K562 (cell line): ENCODE measurements around the gene MUCL3. TPM values are rescaled to one million over a fixed set of nuclear protein-coding genes. Genes with fewer than 3 reads are reported as not detected.
A peak's percentile ranks its signal among the peaks of the same experiment; 100 is the strongest.

Experiments used
- ATAC-seq: fragments of 200-7000 bp; cut with Tn5 transposase; 3 replicates; pipeline ENCODE4 v1.9.1; 2020; ENCODE audit warnings: moderate library complexity
- BruUV-seq: library from RNA; stranded (reverse); fragments of 400-500 nt; replicated peaks from 2 replicates; lab custom pipeline; 2021; lab: Mats Ljungman, UMichigan
- CTCF ChIA-PET: fragments of 300-600 bp; formaldehyde crosslinking; extraction: SDS; loops from one replicate; lab custom pipeline; 2021; ENCODE audit warnings: low intra/inter-chr PET ratio; lab: Yijun Ruan, JAX
- POLR2A ChIA-PET: fragments of 300-600, 350-650 bp; sonication (Branson Sonifier 250); formaldehyde crosslinking; extraction: SDS; loops from one replicate; lab custom pipeline; 2021; ENCODE audit warnings: antibody characterized with exemption, inconsistent platforms; lab: Yijun Ruan, JAX
- DNase-seq, 4 experiments: peaks; one replicate each; pipeline versions ENCODE4 v3.0.0 to v3.0.0-alpha.2; 2011 to 2018; ENCODE audit warnings: low spot score in 3 of 4, mixed read lengths in 3 of 4; ENCODE audit errors: extremely low read depth in 1 of 4
- FAIRE-seq: peaks from 2 replicates; lab custom pipeline; 2011; peaks lifted over from hg19 to GRCh38; lab: Jason Lieb, UNC
- H2AFZ ChIP-seq: 2 replicates; pipeline ENCODE4 v1.6.0; 2011; ENCODE audit warnings: low read depth, low read length, control low read depth, inconsistent platforms
- H3K27ac ChIP-seq: fragments of 200-600 bp; 3 replicates; pipeline ENCODE4 v1.8.0; 2011; ENCODE audit warnings: low read depth, mild to moderate bottlenecking, control low read depth, inconsistent platforms, low read length, moderate library complexity, mixed read lengths; ENCODE audit errors: extremely low read depth
- H3K27me3 ChIP-seq, 2 experiments: fragments of 300-600 bp in 1 of 2; 2 replicates in 1 of 2; 3 replicates in 1 of 2; pipeline versions ENCODE4 v1.6.0 to v1.8.0; 2011; ENCODE audit warnings: inconsistent platforms in 2 of 2, low read length in 2 of 2, mild to moderate bottlenecking in 1 of 2, mixed read lengths in 1 of 2, moderate library complexity in 1 of 2; ENCODE audit not compliant: control insufficient read depth in 2 of 2, insufficient read depth in 2 of 2
- H3K36me3 ChIP-seq: fragments of 300-600 bp; 3 replicates; pipeline ENCODE4 v1.8.0; 2011; ENCODE audit warnings: mild to moderate bottlenecking, low read length, inconsistent platforms; ENCODE audit not compliant: control insufficient read depth, insufficient read depth
- H3K4me1 ChIP-seq, 2 experiments: fragments of 200-600 bp in 1 of 2; replicated peaks in 1 of 2; 2 replicates in 1 of 2; 3 replicates in 1 of 2; pipeline versions ENCODE4 v1.5.1 to v1.8.0; 2011; ENCODE audit warnings: inconsistent platforms in 2 of 2, low read length in 2 of 2, mild to moderate bottlenecking in 1 of 2, mixed read lengths in 1 of 2, moderate library complexity in 1 of 2; ENCODE audit not compliant: control insufficient read depth in 2 of 2, insufficient read depth in 2 of 2
- H3K4me2 ChIP-seq: 2 replicates; pipeline ENCODE4 v1.6.1; 2011; ENCODE audit warnings: low read length, control low read depth, inconsistent platforms, mixed read lengths; ENCODE audit not compliant: insufficient read depth
- H3K4me3 ChIP-seq: fragments of 200-600 bp; sonication (generic), shearing (Covaris generic); 2 replicates; pipeline ENCODE4 v1.5.1; 2016; ENCODE audit warnings: control low read depth, inconsistent platforms
- H3K79me2 ChIP-seq: fragments of 200-600 bp; 3 replicates; pipeline ENCODE4 v1.8.0; 2011; ENCODE audit warnings: low read length, inconsistent platforms; ENCODE audit not compliant: control insufficient read depth, insufficient read depth
- H3K9ac ChIP-seq, 2 experiments: 2 replicates each; pipeline versions ENCODE4 v1.6.0 to v1.6.1; 2011; ENCODE audit warnings: low read depth in 2 of 2, low read length in 2 of 2, control low read depth in 1 of 2, inconsistent platforms in 1 of 2, mild to moderate bottlenecking in 1 of 2, mixed read lengths in 1 of 2; ENCODE audit not compliant: insufficient read depth in 1 of 2
- H3K9me1 ChIP-seq: one replicate; pipeline ENCODE4 v1.6.0; 2011; ENCODE audit warnings: inconsistent platforms, mild to moderate bottlenecking, low read length, moderate library complexity; ENCODE audit not compliant: control insufficient read depth, insufficient read depth
- H3K9me3 ChIP-seq: replicated peaks from 2 replicates; pipeline ENCODE4 v1.5.1; 2011; ENCODE audit warnings: low read depth, low read length, inconsistent platforms; ENCODE audit not compliant: control insufficient read depth, insufficient read depth
- H4K20me1 ChIP-seq: replicated peaks from 2 replicates; pipeline ENCODE4 v1.6.1; 2011; ENCODE audit warnings: low read length, inconsistent platforms, mixed read lengths; ENCODE audit not compliant: control insufficient read depth, insufficient read depth
- JUND ChIP-seq, 2 experiments: IDR thresholded peaks; 2 replicates in 1 of 2; 3 replicates in 1 of 2; pipeline ENCODE4 v1.6.1; 2011; ENCODE audit warnings: borderline replicate concordance in 2 of 2, low read depth in 2 of 2, low read length in 2 of 2, improper control_type of control experiment in 1 of 2, missing biosample characterization in 1 of 2, missing genetic modification characterization in 1 of 2, missing genetic modification reagents in 1 of 2
- MAFF ChIP-seq: IDR thresholded peaks from 2 replicates; pipeline ENCODE4 v1.6.1; 2012; ENCODE audit warnings: low read length, improper control_type of control experiment
- NFE2 ChIP-seq: IDR thresholded peaks from 2 replicates; pipeline ENCODE4 v1.6.1; 2014; ENCODE audit warnings: antibody characterized with exemption, low read depth
- OTX1 ChIP-seq: fragments of 450-650 bp; formaldehyde crosslinking; IDR thresholded peaks from 2 replicates; pipeline ENCODE4 v1.4.0; 2022; ENCODE audit warnings: mild to moderate bottlenecking
- YY1 ChIP-seq, 3 experiments: IDR thresholded peaks; 2 replicates each; pipeline ENCODE4 v1.6.1; 2011; ENCODE audit warnings: low read length in 2 of 3, mild to moderate bottlenecking in 2 of 3, moderate library complexity in 2 of 3, borderline replicate concordance in 1 of 3, control low read depth in 1 of 3, low read depth in 1 of 3; ENCODE audit not compliant: insufficient read depth in 3 of 3, insufficient replicate concordance in 2 of 3, control insufficient read depth in 1 of 3, insufficient read length in 1 of 3; ENCODE audit errors: extremely low read depth in 1 of 3
- WGBS: fragments of 100-300 bp; shearing (Covaris generic); methylation state at CpG from one replicate; pipeline ENCODE4 v1.1.6; 2016; ENCODE audit warnings: low coverage, mixed read lengths; ENCODE audit not compliant: insufficient coverage; ENCODE audit errors: missing lambda C conversion rate; 5-methylcytosine and 5-hydroxymethylcytosine counted together
- in situ Hi-C: fragments of 300-500 bp; cut with MboI; formaldehyde crosslinking; loops from 4 replicates; pipeline ENCODE4 v1.15.0; 2018; ENCODE audit warnings: inconsistent platforms, mixed read lengths
- intact Hi-C: fragments of 100-400 bp; cut with micrococcal nuclease; formaldehyde crosslinking; loops from 2 replicates; pipeline ENCODE4 v1.14.2; 2022
- polyA plus RNA-seq, 8 experiments: library from polyadenylated mRNA; depleted of rRNA in 4 of 8; stranded (reverse) in 5 of 8; unstranded in 3 of 8; fragments of >200 nt; fragmentation: Nextera tagmentation in 2 of 8; fragmentation: Illumina TruSeq in 1 of 8; extraction: Ambion mirVana in 2 of 8; extraction: Trizol in 1 of 8; gene quantifications; 2 replicates each; pipeline versions ENCODE4 v1.2.1 to v1.2.3, GENCODE V29; 2011 to 2014; ENCODE audit warnings: inconsistent platforms in 1 of 8, missing spikeins in 1 of 8
- total RNA-seq, 7 experiments: library from RNA; depleted of rRNA in 6 of 7; stranded (reverse); fragments of >200 nt in 6 of 7; fragmentation: Illumina TruSeq in 2 of 7; extraction: Trizol in 2 of 7; gene quantifications; 2 replicates each; pipeline versions ENCODE4 v1.2.1 to v1.2.3, GENCODE V29; 2011 to 2021; ENCODE audit warnings: low replicate concordance in 1 of 7
- TF ChIP-seq, protein P1 (sequence below): fragments of 450-650 bp; formaldehyde crosslinking; IDR thresholded peaks from 2 replicates; pipeline ENCODE4 v1.4.0; 2022; ENCODE audit warnings: missing genetic modification characterization
- TF ChIP-seq, protein P2 (sequence below): IDR thresholded peaks from 2 replicates; pipeline ENCODE4 v1.6.1; 2016; ENCODE audit warnings: missing genetic modification characterization, missing compliant biosample characterization

The MUCL3 gene
- total and polyA plus RNA-seq, 9 of the 15 experiments (the other 6 are each of a cell fraction or from before 2014, with no cell fraction given) = 0.07 TPM; not detected in 8

DNA sequence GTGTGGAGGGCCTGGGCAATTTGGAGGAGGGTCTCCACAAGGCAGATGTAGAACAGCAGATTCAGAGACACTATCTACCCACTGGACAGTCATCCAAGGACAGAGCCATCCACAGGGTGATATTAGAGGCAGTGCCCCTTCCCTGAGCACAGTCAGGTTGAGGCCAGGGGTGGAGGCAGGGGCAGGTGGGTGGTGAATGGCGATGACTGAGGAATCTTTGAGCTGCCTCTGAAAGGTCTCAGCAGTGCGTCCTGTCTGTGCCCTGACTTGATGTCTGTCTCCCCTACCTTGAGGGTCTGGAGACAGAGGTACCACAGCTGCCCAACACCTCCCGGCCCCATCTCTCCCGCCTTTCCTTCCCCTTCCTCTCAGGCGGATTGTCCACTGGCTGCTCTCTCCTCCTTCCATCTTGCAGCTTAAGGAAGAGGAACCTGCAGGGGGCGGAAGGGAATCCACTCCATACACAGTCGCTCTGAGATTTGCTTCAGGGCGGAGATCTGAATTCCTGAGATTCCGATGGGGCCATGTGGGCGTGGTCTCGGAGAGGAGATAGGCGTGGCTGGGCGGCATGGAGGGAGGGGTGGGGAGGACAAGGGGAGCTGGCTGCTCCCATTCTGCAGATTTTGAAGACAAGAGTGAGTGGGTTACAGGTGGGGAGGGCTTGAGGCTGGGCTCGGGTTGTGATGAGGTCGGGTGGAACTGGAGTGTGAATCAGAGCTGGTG lies 1.7 kb downstream of the MUCL3 start (continued):
- no peak for TF ChIP-seq MAFF
- TF ChIP-seq NFE2 = no peak
- peak in 1 of 3 experiments; percentile 11 for TF ChIP-seq YY1 (IDR thresholded peaks at IDR 0.05; ENCODE audit: borderline replicate concordance in 1 of 3, control insufficient read depth in 1 of 3, extremely low read depth in 1 of 3, insufficient read depth in 3 of 3, insufficient read length in 1 of 3, insufficient replicate concordance in 2 of 3, low read depth in 1 of 3, low read length in 2 of 3)

DNA sequence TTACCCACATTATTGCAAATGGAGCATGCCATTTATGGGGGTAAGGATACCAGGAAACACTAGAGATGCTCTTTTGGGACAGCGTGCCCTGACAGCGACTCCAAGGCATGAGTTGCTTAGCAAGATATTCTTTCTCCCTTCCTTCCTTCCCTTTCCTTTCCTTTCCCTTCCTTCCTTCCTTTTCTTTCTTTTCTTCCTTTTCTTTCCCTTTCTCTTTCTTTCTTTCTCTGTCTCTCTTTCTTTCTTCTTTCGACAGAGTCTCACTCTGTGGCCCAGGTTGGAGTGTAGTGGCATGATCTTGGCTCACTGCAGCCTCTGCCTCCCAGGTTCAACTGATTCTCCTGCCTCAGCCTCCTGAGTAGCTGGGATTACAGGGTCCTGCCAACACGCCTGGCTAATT lies 3.3 kb downstream of the MUCL3 start:
- H3K36me3 ChIP-seq = no peaks in the 10 kb centered on the region
- in situ Hi-C loops = no loop called here
- no peak for ATAC-seq
- no peak for FAIRE-seq
- BruUV-seq = no TSS peak
- H3K4me1 ChIP-seq = peaks cover 8 to 11% of the 10 kb centered on the region in 2 experiments
- H3K9me1 ChIP-seq = no peaks in the 10 kb centered on the region
- TF ChIP-seq, protein P1, sequence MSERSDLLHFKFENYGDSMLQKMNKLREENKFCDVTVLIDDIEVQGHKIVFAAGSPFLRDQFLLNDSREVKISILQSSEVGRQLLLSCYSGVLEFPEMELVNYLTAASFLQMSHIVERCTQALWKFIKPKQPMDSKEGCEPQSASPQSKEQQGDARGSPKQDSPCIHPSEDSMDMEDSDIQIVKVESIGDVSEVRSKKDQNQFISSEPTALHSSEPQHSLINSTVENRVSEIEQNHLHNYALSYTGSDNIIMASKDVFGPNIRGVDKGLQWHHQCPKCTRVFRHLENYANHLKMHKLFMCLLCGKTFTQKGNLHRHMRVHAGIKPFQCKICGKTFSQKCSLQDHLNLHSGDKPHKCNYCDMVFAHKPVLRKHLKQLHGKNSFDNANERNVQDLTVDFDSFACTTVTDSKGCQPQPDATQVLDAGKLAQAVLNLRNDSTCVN = no peak
- TF ChIP-seq, protein P2, sequence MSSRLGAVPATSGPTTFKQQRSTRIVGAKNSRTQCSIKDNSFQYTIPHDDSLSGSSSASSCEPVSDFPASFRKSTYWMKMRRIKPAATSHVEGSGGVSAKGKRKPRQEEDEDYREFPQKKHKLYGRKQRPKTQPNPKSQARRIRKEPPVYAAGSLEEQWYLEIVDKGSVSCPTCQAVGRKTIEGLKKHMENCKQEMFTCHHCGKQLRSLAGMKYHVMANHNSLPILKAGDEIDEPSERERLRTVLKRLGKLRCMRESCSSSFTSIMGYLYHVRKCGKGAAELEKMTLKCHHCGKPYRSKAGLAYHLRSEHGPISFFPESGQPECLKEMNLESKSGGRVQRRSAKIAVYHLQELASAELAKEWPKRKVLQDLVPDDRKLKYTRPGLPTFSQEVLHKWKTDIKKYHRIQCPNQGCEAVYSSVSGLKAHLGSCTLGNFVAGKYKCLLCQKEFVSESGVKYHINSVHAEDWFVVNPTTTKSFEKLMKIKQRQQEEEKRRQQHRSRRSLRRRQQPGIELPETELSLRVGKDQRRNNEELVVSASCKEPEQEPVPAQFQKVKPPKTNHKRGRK (tag) = peak; percentile 63; the same call in 1 of the 2 replicates
- TF ChIP-seq OTX1 (CRISPR knock-in tag) (no peak), JUND (IDR thresholded peaks at IDR 0.05; ENCODE audit: borderline replicate concordance, low read depth, low read length) (no peak), JUND (tag; IDR thresholded peaks at IDR 0.05; ENCODE audit: borderline replicate concordance, low read depth, low read length) (no peak)
- no peak overlapping the region for H3K4me3 ChIP-seq
- peaks cover 12% of the 10 kb centered on the region; the same call in 1 of the 2 replicates for H4K20me1 ChIP-seq
- H3K4me2 ChIP-seq = no peak overlapping the region
- ChIA-PET CTCF (no interaction called here), POLR2A (interaction anchor here (1.4 kb wide), 1 partner anchor 12 kb away, joined by 5 read pairs; no protein-coding TSS in a partner anchor)
- H3K27me3 ChIP-seq = peaks cover 29 to 74% of the 10 kb centered on the region in 2 experiments
- DNase-seq = no peak
- intact Hi-C loops = loop anchor here (5.0 kb wide), 1 partner anchor 98 kb away; no protein-coding TSS in a partner anchor
- 2% methylated on average over 4 of the region's 4 CpGs for WGBS
- H2AFZ ChIP-seq = no peak overlapping the region
- H3K9me3 ChIP-seq = no peaks in the 10 kb centered on the region
- H3K9ac ChIP-seq = no peak overlapping the region
- no peaks in the 10 kb centered on the region for H3K79me2 ChIP-seq
- no peak overlapping the region for H3K27ac ChIP-seq
